Cerebellar cortex (tissue), 1 donor: ENCODE measurements around the gene IGFBP4.

Experiments
- DNase-seq: peaks from one replicate; pipeline ENCODE4 v3.0.0-alpha.2; 2015; ENCODE audit warnings: low spot score

Gene IGFBP4

GRCh38 chr17:40471846-40472732 is 28.8 kb downstream of the IGFBP4 start:
- DNase-seq: no peak

- DNase-seq: no peak
Observed at GRCh38 chr17:40472733-40473452, 29.6 kb downstream of the IGFBP4 start.

GRCh38 chr17:40473573-40474365 is 30.5 kb downstream of the IGFBP4 start:
- DNase-seq: no peak

GRCh38 chr17:40474419-40475002 is 31.3 kb downstream of the IGFBP4 start:
- DNase-seq: no peak

GRCh38 chr17:40475234-40475908 is 32.1 kb downstream of the IGFBP4 start:
- no peak for DNase-seq

- DNase-seq: no peak
Observed at GRCh38 chr17:40477796-40478195, 34.5 kb downstream of the IGFBP4 start.

GRCh38 chr17:40478486-40478885 is 35.2 kb downstream of the IGFBP4 start:
- DNase-seq: no peak

GRCh38 chr17:40479754-40480480 is 36.7 kb downstream of the IGFBP4 start:
- no peak for DNase-seq

- no peak for DNase-seq
Observed at GRCh38 chr17:40480501-40481003, 37.3 kb downstream of the IGFBP4 start.

GRCh38 chr17:40481106-40481505 is 37.9 kb downstream of the IGFBP4 start:
- no peak for DNase-seq

GRCh38 chr17:40482722-40483121 is 39.5 kb downstream of the IGFBP4 start:
- DNase-seq: no peak

GRCh38 chr17:40483679-40484078 is 40.4 kb downstream of the IGFBP4 start:
- DNase-seq: no peak

GRCh38 chr17:40484285-40484972 is 41.2 kb downstream of the IGFBP4 start:
- DNase-seq: no peak

- DNase-seq: no peak
Observed at GRCh38 chr17:40484973-40485530, 41.8 kb downstream of the IGFBP4 start.

- no peak for DNase-seq
Observed at GRCh38 chr17:40485851-40486521, 42.7 kb downstream of the IGFBP4 start.

GRCh38 chr17:40486522-40487370 is 43.5 kb downstream of the IGFBP4 start:
- no peak for DNase-seq

GRCh38 chr17:40487371-40488020 is 44.2 kb downstream of the IGFBP4 start:
- no peak for DNase-seq
